ENCODE data around the gene C9orf85.
"Not testable (repeated sequence)": the region's sequence is repeated elsewhere in the genome, so short reads cannot be mapped to it uniquely, and the experiment has no call there.

C9orf85 gene

GRCh38 chr9:71944754-71945375, 33.4 kb downstream of the C9orf85 start:
- DNase-seq, result no peak

GRCh38 chr9:71954652-71955051, 43.2 kb downstream of the C9orf85 start:
- DNase-seq, result not testable (repeated sequence)

- DNase-seq, result no peak
Measured at GRCh38 chr9:71955300-71955915, 44.0 kb downstream of the C9orf85 start.

- DNase-seq, result no peak
Measured at GRCh38 chr9:71962328-71962727, 50.9 kb downstream of the C9orf85 start.

GRCh38 chr9:71963471-71963996, 52.1 kb downstream of the C9orf85 start:
- DNase-seq, result not testable (repeated sequence)

GRCh38 chr9:71965403-71965802, 54.0 kb downstream of the C9orf85 start:
- DNase-seq, result no peak

GRCh38 chr9:71966601-71967000, 55.2 kb downstream of the C9orf85 start:
- no peak for DNase-seq

GRCh38 chr9:71968541-71969090, 57.2 kb downstream of the C9orf85 start:
- DNase-seq, result no peak

GRCh38 chr9:71975833-71976232, 64.4 kb downstream of the C9orf85 start:
- DNase-seq, result no peak

- no peak for DNase-seq
Measured at GRCh38 chr9:71977003-71977402, 65.6 kb downstream of the C9orf85 start.

- DNase-seq, result no peak
Measured at GRCh38 chr9:71980266-71981190, 69.1 kb downstream of the C9orf85 start.

GRCh38 chr9:71981944-71982343, 70.5 kb downstream of the C9orf85 start:
- DNase-seq, result no peak

GRCh38 chr9:71984403-71984802, 73.0 kb downstream of the C9orf85 start:
- no peak for DNase-seq

GRCh38 chr9:71984831-71985281, 73.4 kb downstream of the C9orf85 start:
- DNase-seq, result no peak

GRCh38 chr9:71985297-71985911, 74.0 kb downstream of the C9orf85 start:
- no peak for DNase-seq

- DNase-seq, result no peak
Measured at GRCh38 chr9:71986900-71987299, 75.5 kb downstream of the C9orf85 start.

GRCh38 chr9:71987471-71988371, 76.3 kb downstream of the C9orf85 start:
- DNase-seq, result no peak

- no peak for DNase-seq
Measured at GRCh38 chr9:71990466-71990865, 79.0 kb downstream of the C9orf85 start.

- DNase-seq, result no peak
Measured at GRCh38 chr9:72005451-72005850, 94.0 kb downstream of the C9orf85 start.

- no peak for DNase-seq
Measured at GRCh38 chr9:72006501-72006900, 95.1 kb downstream of the C9orf85 start.

- not testable (repeated sequence) for DNase-seq
Measured at GRCh38 chr9:72007726-72008125, 96.3 kb downstream of the C9orf85 start.

GRCh38 chr9:72012646-72013045, 101.2 kb downstream of the C9orf85 start:
- no peak for DNase-seq

Measured in SHP77 (cell line).